Stimulated activated CD4-positive, alpha-beta T cell treated with anti-CD3 and anti-CD28 coated beads, Interleukin-15, amount 100 ng/mL, for 48 hours (primary cell): ENCODE data around the gene ZNF17.

ENCODE experiments used
- DNase-seq, 2 donors: peaks; one replicate each; pipeline ENCODE4 v3.0.0-alpha.2; 2020; ENCODE audit warnings: low read depth in 2 of 2

ZNF17 gene

GRCh38 chr19:57434386-57435061, 23.6 kb downstream of the ZNF17 start:
- DNase-seq = no peak

- peak; percentile 95 to 96 for DNase-seq
Observed at GRCh38 chr19:57435062-57435978, 24.4 kb downstream of the ZNF17 start, which contains the start of gene ZNF749. ZNF749 (plus strand) TSS chr19:57435325; CDS start chr19:57435579, 254 bp downstream.

- no peak for DNase-seq
Observed at GRCh38 chr19:57436417-57436816, 25.5 kb downstream of the ZNF17 start.

- no peak for DNase-seq
Observed at GRCh38 chr19:57437931-57438330, 27.0 kb downstream of the ZNF17 start.

GRCh38 chr19:57438925-57439324, 28.0 kb downstream of the ZNF17 start:
- DNase-seq = no peak

GRCh38 chr19:57441979-57442752, 31.2 kb downstream of the ZNF17 start:
- DNase-seq = no peak

GRCh38 chr19:57443121-57443696, 32.2 kb downstream of the ZNF17 start:
- DNase-seq = no peak

- no peak for DNase-seq
Observed at GRCh38 chr19:57452307-57452706, 41.3 kb downstream of the ZNF17 start.

- DNase-seq = peak in 1 of 2 donors; percentile 7
Observed at GRCh38 chr19:57465680-57466381, 54.9 kb downstream of the ZNF17 start.

GRCh38 chr19:57466489-57466888, 55.5 kb downstream of the ZNF17 start:
- no peak for DNase-seq
